Choroid plexus epithelial cell (primary cell): ENCODE measurements around the gene PLCB2.

Experiments used
- DNase-seq: peaks from one replicate; pipeline ENCODE4 v3.0.0-alpha.2; 2010; ENCODE audit warnings: low read depth
- H3K4me3 ChIP-seq: 2 replicates; pipeline ENCODE4 v1.5.1; 2011; ENCODE audit warnings: low read depth, mild to moderate bottlenecking, control low read depth, low read length, moderate library complexity
- CTCF ChIP-seq: conservative IDR thresholded peaks from 2 replicates; pipeline ENCODE4 v1.5.1; 2011; ENCODE audit warnings: low read depth, mild to moderate bottlenecking, control low read depth, inconsistent platforms, low read length, moderate library complexity

Gene PLCB2

DNA sequence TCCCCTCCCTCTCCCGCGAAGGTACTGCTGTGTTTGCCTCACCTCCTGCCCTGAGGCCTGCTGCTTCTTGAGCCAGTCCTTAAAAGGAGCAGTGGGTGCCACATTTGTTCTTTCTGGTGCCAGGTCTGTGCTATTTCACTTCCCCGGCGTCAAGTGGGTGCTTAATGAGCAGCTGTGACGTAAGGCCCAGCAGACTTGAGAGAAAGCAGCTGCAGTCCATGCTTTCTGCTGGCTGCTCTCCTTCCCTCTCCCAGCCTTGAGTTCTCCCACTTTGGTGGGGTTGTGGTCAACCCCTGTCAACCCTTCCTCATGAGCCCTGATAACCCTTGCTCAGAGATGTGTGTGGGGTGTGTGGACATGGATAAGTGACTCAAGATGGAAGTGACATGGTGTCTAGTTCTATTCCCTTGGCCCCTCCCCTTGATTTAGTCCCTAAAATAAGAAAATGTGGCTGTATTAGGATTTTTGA is 22.7 kb upstream of the PLCB2 start:
- TF ChIP-seq CTCF: no peak
- H3K4me3 ChIP-seq: no peak overlapping the region
- DNase-seq: peak; percentile 55

- TF ChIP-seq CTCF: no peak
- no peak overlapping the region for H3K4me3 ChIP-seq
- peak; percentile 63 for DNase-seq
Measured at GRCh38 chr15:40329804-40330203, 22.1 kb upstream of the PLCB2 start.

GRCh38 chr15:40328751-40329150 is 21.0 kb upstream of the PLCB2 start:
- DNase-seq: no peak
- no peak for TF ChIP-seq CTCF
- H3K4me3 ChIP-seq: no peak overlapping the region

- peak; percentile 86 for DNase-seq
- no peak for TF ChIP-seq CTCF
- H3K4me3 ChIP-seq: no peak overlapping the region
Measured at GRCh38 chr15:40328176-40328575, 20.4 kb upstream of the PLCB2 start.

- no peak for TF ChIP-seq CTCF
- DNase-seq: no peak
- H3K4me3 ChIP-seq: no peak overlapping the region
Measured at GRCh38 chr15:40327457-40327856, 19.7 kb upstream of the PLCB2 start.

- DNase-seq: no peak
- no peak overlapping the region for H3K4me3 ChIP-seq
- no peak for TF ChIP-seq CTCF
Measured at GRCh38 chr15:40325700-40326099, 18.0 kb upstream of the PLCB2 start.

DNA sequence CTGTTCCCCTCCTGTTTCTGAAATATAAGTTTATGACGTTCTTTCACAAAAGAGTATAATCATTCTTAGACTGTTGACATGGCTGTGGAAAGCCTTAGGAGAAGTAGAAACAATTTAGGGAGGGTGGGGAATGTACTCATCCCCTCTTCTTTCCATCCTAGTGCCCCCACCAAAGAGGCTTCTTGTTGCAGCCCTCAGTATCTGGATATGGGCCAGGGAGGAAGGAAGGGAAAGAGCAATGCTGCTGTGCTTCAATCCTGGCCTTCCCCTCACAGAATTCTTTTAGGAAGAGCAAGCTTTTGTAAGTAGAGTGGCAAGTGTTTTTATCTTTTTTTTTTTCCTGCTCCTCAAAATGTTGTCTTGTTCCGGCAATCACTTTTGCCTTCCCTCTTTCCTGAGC is 17.5 kb upstream of the PLCB2 start:
- no peak for DNase-seq
- H3K4me3 ChIP-seq: peak overlapping the region; percentile 73
- TF ChIP-seq CTCF: no peak
